Smooth muscle cell (in vitro differentiated cells): ENCODE data around the gene E2F8. TPM values are rescaled to one million over a fixed set of nuclear protein-coding genes. Genes with fewer than 3 reads are reported as not detected.

Source experiments
- DNase-seq: peaks from one replicate; lab custom pipeline; 2025; ENCODE audit not compliant: unreplicated experiment; lab: John Stamatoyannopoulos, UW
- H2AFZ ChIP-seq: fragments of 200-600 bp; sonication (generic); 2 replicates; pipeline ENCODE4 v1.6.0; 2016; ENCODE audit warnings: antibody characterized with exemption, low read depth, mild to moderate bottlenecking
- H3F3A ChIP-seq: fragments of 200-600 bp; sonication (generic); 2 replicates; pipeline ENCODE4 v1.6.0; 2017; ENCODE audit warnings: antibody characterized with exemption, low read depth
- H3K27ac ChIP-seq: fragments of 200-600 bp; sonication (generic); 2 replicates; pipeline ENCODE4 v1.5.1; 2016; ENCODE audit warnings: low read depth, mild to moderate bottlenecking
- H3K27me3 ChIP-seq: fragments of 200-600 bp; sonication (generic); 2 replicates; pipeline ENCODE4 v1.6.1; 2016; ENCODE audit warnings: low read depth, mild to moderate bottlenecking
- H3K36me3 ChIP-seq: fragments of 200-600 bp; sonication (generic); 2 replicates; pipeline ENCODE4 v1.5.1; 2016; ENCODE audit warnings: low read depth
- H3K4me1 ChIP-seq: fragments of 200-600 bp; sonication (generic); 2 replicates; pipeline ENCODE4 v1.5.1; 2016; ENCODE audit warnings: low read depth
- H3K4me2 ChIP-seq: fragments of 200-600 bp; sonication (generic); 2 replicates; pipeline ENCODE4 v1.6.0; 2016; ENCODE audit warnings: mild to moderate bottlenecking
- H3K4me3 ChIP-seq: fragments of 200-600 bp; sonication (generic); 2 replicates; pipeline ENCODE4 v1.5.1; 2016; ENCODE audit warnings: mild to moderate bottlenecking
- H3K79me2 ChIP-seq: fragments of 200-600 bp; sonication (generic); 2 replicates; pipeline ENCODE4 v1.6.0; 2016; ENCODE audit warnings: low read depth, mild to moderate bottlenecking
- H3K9ac ChIP-seq: fragments of 200-600 bp; sonication (generic); 2 replicates; pipeline ENCODE4 v1.6.0; 2016; ENCODE audit warnings: low read depth
- H3K9me3 ChIP-seq: fragments of 200-600 bp; sonication (generic); replicated peaks from 2 replicates; pipeline ENCODE4 v1.5.1; 2016; ENCODE audit warnings: low read depth
- H4K20me1 ChIP-seq: fragments of 200-600 bp; sonication (generic); 2 replicates; pipeline ENCODE4 v1.6.0; 2016; ENCODE audit warnings: low read depth
- WGBS: methylation state at CpG from one replicate; pipeline ENCODE4 v1.1.7; 2016; ENCODE audit warnings: low lambda C conversion rate; 5-methylcytosine and 5-hydroxymethylcytosine counted together
- polyA plus RNA-seq: library from polyadenylated mRNA; unstranded; fragments of >200 nt; fragmentation: Nextera tagmentation; extraction: Ambion mirVana; gene quantifications from 2 replicates; pipeline ENCODE4 v1.2.1, GENCODE V29; 2016
- total RNA-seq: library from RNA; depleted of rRNA; stranded (reverse); fragments of >200 nt; gene quantifications from 2 replicates; pipeline ENCODE4 v1.2.3, GENCODE V29; 2014
- TF ChIP-seq, protein P1 (sequence below): fragments of 200-600 bp; sonication (generic); IDR thresholded peaks from 2 replicates; pipeline ENCODE4 v1.5.1; 2017; ENCODE audit warnings: borderline replicate concordance, mild to moderate bottlenecking, antibody characterized with exemption; ENCODE audit not compliant: insufficient read depth, poor library complexity, severe bottlenecking

The E2F8 gene
- total and polyA plus RNA-seq, 2 experiments from 2014 or later, result 1.5 to 1.6 TPM

DNA sequence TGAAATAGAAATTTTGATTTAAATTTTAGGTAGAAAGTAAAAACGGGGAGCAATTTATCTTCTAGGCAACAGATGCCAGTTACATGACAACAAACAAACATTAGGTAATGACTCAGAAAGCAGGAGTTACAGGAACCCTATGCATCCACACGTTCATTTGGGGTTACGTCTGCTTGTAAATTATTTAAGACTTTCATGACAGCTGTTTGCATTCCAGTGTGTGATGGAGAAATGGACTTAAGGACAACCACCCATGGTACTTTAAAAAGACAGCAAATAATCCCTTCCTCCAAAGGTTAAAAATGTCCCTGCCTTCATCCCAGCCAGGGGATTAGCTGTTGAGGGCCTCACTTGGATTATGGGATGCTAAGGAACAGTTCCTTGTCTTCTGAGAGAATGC, 11.8 kb downstream of the E2F8 start:
- H4K20me1 ChIP-seq, result no peaks in the 10 kb centered on the region
- H3K9ac ChIP-seq, result peak overlapping the region; percentile 14
- TF ChIP-seq, protein P1, sequence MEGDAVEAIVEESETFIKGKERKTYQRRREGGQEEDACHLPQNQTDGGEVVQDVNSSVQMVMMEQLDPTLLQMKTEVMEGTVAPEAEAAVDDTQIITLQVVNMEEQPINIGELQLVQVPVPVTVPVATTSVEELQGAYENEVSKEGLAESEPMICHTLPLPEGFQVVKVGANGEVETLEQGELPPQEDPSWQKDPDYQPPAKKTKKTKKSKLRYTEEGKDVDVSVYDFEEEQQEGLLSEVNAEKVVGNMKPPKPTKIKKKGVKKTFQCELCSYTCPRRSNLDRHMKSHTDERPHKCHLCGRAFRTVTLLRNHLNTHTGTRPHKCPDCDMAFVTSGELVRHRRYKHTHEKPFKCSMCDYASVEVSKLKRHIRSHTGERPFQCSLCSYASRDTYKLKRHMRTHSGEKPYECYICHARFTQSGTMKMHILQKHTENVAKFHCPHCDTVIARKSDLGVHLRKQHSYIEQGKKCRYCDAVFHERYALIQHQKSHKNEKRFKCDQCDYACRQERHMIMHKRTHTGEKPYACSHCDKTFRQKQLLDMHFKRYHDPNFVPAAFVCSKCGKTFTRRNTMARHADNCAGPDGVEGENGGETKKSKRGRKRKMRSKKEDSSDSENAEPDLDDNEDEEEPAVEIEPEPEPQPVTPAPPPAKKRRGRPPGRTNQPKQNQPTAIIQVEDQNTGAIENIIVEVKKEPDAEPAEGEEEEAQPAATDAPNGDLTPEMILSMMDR, result no peak
- H2AFZ ChIP-seq, result no peak overlapping the region
- no peaks in the 10 kb centered on the region for H3K4me1 ChIP-seq
- no peaks in the 10 kb centered on the region for H3K9me3 ChIP-seq
- H3K36me3 ChIP-seq, result no peaks in the 10 kb centered on the region
- H3K27me3 ChIP-seq, result no peaks in the 10 kb centered on the region
- peak overlapping the region; percentile 30 for H3K27ac ChIP-seq
- no peak overlapping the region for H3K4me2 ChIP-seq
- no peaks in the 10 kb centered on the region for H3F3A ChIP-seq
- no peak for DNase-seq
- H3K79me2 ChIP-seq, result no peaks in the 10 kb centered on the region
- no peak overlapping the region for H3K4me3 ChIP-seq
- 40% methylated on average over 3 of the region's 3 CpGs for WGBS

DNA sequence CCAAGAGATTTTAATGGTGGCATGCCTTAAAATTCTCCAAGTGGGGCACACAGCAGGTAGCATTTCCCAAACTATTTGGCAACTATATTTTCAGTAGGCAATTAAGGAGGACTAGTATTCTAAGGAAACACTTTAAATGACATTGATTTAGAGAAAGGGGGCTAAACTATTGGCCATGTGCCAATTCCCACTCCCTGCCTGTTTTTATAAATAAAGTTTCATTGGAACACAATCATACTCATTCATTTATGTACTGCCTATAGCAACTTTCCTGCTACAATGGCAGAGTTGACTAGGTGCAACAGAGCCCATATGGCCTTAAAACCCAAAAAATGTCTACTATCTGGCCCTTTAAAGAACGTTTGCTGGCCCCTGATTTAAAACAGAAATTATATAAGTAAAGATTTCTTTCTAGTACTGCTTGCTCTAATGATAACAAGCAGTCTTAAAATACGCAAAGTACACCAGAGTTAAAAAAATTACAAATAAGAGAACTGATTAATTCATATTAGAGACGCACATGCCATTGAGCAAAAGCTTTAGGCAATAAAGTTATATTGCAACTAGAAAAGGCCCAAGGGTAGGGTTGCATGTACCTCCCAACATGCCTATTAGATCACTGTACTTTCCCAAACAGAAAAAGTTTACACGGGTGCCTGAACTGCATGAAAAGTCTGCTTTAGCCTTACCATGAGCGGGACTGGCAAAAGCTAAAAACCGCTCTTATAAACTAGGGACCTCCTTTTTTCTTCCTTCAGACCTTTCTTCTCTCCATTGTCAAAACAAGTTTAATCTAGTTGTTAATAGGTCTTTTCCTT, 14.2 kb downstream of the E2F8 start:
- H3K36me3 ChIP-seq, result no peaks in the 10 kb centered on the region
- TF ChIP-seq, protein P1, result no peak
- H3F3A ChIP-seq, result no peaks in the 10 kb centered on the region
- 91% methylated on average over 6 of the region's 6 CpGs for WGBS
- no peaks in the 10 kb centered on the region for H3K4me1 ChIP-seq
- no peak overlapping the region for H2AFZ ChIP-seq
- H3K9ac ChIP-seq, result no peak overlapping the region
- no peak for DNase-seq
- no peaks in the 10 kb centered on the region for H3K79me2 ChIP-seq
- H3K27ac ChIP-seq, result no peak overlapping the region
- H3K9me3 ChIP-seq, result no peaks in the 10 kb centered on the region
- H3K4me3 ChIP-seq, result no peak overlapping the region
- H3K27me3 ChIP-seq, result no peaks in the 10 kb centered on the region
- H3K4me2 ChIP-seq, result no peak overlapping the region
- H4K20me1 ChIP-seq, result no peaks in the 10 kb centered on the region

DNA sequence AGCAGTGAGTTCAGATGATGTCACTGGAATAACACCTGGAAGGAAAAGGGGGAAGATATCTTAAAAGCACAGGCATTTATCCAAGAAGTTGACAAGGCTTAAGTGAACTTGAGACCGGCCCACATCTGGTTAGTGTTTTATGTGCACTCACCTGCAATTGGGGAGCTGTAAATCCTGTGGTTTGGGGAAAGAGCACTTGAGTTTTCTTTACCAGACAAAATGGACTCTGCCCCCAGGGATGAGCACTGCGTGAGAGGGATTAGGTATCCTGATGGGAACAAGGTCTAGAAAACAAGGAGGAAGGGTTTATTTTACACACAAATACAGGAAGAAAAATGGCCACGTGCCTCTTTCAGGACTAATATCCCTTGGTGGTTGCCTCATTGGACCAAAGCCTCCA, 15.2 kb downstream of the E2F8 start:
- H3K4me2 ChIP-seq, result no peak overlapping the region
- H3K27ac ChIP-seq, result no peak overlapping the region
- no peaks in the 10 kb centered on the region for H3K36me3 ChIP-seq
- no peaks in the 10 kb centered on the region for H3K27me3 ChIP-seq
- H4K20me1 ChIP-seq, result no peaks in the 10 kb centered on the region
- no peaks in the 10 kb centered on the region for H3F3A ChIP-seq
- no peak overlapping the region for H2AFZ ChIP-seq
- H3K79me2 ChIP-seq, result no peaks in the 10 kb centered on the region
- 70% methylated on average over 3 of the region's 3 CpGs for WGBS
- no peaks in the 10 kb centered on the region for H3K9me3 ChIP-seq
- no peak overlapping the region for H3K9ac ChIP-seq
- TF ChIP-seq, protein P1, result no peak
- H3K4me3 ChIP-seq, result no peak overlapping the region
- H3K4me1 ChIP-seq, result no peaks in the 10 kb centered on the region
- DNase-seq, result no peak

DNA sequence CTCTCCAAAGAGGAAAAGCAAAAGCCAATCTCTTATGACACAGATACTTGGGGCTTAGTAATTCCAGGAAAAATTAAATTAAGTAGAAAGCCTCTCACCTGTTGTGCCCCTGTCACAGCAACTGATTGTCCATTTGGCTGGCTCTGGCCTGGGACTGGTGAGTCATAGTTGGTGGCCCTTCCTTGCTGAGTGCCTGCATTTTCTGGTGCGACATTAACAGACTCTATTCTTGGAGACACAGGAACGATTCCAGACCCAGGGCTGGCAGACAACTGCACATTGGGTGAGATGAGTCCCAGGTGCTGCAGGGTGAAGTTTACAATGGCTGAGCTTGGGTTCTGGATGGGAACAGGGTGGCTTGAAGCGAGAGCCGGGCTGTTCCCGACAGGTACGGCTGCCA, 15.6 kb downstream of the E2F8 start:
- H3K27me3 ChIP-seq, result no peaks in the 10 kb centered on the region
- H3K27ac ChIP-seq, result no peak overlapping the region
- DNase-seq, result no peak
- no peaks in the 10 kb centered on the region for H3K4me1 ChIP-seq
- no peaks in the 10 kb centered on the region for H4K20me1 ChIP-seq
- no peaks in the 10 kb centered on the region for H3K9me3 ChIP-seq
- H3K79me2 ChIP-seq, result no peaks in the 10 kb centered on the region
- no peak overlapping the region for H3K4me3 ChIP-seq
- no peak overlapping the region for H3K4me2 ChIP-seq
- WGBS, result 78% methylated on average over 6 of the region's 6 CpGs
- no peak overlapping the region for H3K9ac ChIP-seq
- no peaks in the 10 kb centered on the region for H3K36me3 ChIP-seq
- TF ChIP-seq, protein P1, result no peak
- no peak overlapping the region for H2AFZ ChIP-seq
- no peaks in the 10 kb centered on the region for H3F3A ChIP-seq
